Suppressor macrophage (primary cell): ENCODE results near the gene ARHGAP24.
"Not testable (repeated sequence)": the region's sequence is repeated elsewhere in the genome, so short reads cannot be mapped to it uniquely, and the experiment has no call there.

ENCODE experiments used
- DNase-seq, 4 experiments: peaks; one replicate each; pipeline ENCODE4 v3.0.0-alpha.2; 2020 to 2022

ARHGAP24 gene

DNA sequence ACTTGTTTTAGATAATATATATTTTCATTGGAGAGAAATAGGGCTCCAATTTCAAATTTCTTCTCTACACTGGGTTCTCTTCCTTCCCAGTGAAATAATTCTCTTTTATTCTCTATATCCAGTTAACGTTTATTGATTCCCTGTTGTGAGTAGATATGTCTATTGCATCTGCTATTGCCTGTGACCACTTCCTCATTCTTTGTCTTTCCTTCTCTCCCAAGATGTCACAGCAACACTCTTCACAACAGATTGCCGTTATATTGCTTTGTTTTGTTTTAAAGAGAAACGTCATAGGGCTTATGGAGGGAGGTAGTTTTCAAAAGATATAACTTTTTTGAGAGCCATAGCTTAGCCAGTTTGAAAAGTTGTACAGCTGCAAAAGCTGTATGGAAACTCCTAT is 343.8 kb downstream of the ARHGAP24 start:
- peak in 3 of 4 experiments; percentile 6 to 14 (median 13) for DNase-seq

GRCh38 chr4:85820101-85820500 is 345.2 kb downstream of the ARHGAP24 start:
- DNase-seq: not testable (repeated sequence)

- DNase-seq: no peak
Measured at GRCh38 chr4:85821688-85822455, 346.9 kb downstream of the ARHGAP24 start.

- no peak for DNase-seq
Measured at GRCh38 chr4:85823295-85823694, 348.3 kb downstream of the ARHGAP24 start.

GRCh38 chr4:85824166-85824945 is 349.4 kb downstream of the ARHGAP24 start:
- DNase-seq: no peak

DNA sequence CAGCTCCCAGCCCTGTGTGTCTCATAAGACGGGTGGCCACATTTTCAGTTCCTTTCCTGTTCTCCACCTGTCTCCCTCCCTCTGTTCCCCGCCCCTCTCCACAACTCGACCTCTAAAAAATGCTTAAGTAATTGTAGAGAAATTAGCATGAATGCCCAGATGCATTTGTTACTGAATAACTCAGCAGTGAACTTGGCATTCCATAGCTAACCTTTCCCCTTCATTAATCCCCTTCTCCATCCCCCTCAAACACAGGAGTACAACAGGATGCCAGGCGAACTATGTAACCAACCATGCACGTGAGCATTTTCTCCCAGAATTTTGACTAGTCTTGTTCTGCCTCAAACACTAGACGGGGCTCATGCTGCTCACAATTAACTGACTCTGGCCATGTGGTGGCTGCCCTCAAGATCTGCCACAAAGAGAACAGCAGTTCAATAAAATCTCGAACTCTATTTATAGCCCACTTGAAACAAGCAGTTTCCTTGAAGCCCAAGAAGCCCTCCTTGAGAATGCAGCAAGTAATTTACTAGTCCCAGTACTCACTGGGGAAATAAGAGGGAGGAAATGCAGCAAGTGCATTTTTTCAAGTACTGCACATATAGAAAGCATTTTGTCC is 351.2 kb downstream of the ARHGAP24 start:
- DNase-seq: peak; percentile 5 to 32 (median 22)

GRCh38 chr4:85828027-85828890 is 353.3 kb downstream of the ARHGAP24 start:
- DNase-seq: no peak

DNA sequence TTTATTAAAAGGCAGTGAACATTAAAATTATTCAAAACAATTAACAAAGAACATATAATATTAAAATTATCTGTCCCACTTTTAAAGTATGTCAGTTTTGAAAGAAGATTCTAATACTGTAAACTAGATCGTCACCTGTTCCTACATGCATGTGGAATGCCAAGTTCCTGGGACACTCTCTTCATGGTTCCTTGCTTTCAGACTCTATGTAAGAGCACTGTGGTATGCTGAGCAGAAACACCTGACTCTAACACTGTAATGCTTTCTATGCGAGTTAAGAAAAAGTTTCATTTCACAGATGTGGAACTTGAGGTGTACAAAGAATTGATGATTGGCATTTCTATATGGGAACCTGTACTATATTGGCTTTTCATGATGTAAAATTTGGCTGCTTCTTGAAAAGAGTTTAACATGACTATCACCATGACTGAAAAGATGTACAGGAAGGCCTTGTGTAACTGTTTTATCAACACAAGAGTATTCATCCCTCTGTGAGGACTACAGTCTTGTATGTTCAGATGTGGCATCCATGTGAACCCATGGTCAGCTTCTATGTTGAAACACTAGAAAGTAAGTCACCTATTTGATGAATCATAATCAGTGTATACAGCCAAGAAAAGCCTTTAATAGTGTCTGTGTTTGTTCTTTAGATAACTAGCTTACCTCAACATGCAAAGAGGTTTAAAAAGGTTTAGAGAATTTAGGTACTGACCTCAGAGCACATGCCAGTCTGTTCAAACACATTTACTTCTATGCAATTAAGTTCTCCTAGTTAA is 354.5 kb downstream of the ARHGAP24 start:
- no peak for DNase-seq

- no peak for DNase-seq
Measured at GRCh38 chr4:85831647-85832046, 356.7 kb downstream of the ARHGAP24 start.

DNA sequence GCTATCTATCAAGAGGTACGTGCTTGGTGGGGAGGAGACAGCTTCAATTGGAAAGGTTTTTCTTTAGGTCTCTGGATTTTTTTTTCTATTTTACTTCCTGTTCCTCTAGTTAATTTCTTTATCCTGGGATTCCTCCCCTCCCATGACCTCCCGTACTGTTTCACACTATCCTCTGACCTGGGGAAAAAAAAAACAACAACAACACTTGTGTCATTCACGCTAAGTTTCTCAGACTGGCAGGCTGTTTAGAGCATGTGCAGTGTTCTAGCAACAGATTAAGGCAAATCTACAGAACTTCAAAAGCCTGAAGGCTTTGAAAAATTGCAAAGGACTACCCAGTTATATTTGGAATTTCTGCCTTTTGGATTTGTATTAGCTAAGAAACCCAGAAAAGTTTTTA is 358.4 kb downstream of the ARHGAP24 start:
- peak in 1 of 4 experiments; percentile 4 for DNase-seq

- DNase-seq: no peak
Measured at GRCh38 chr4:85834934-85835333, 360.0 kb downstream of the ARHGAP24 start.

GRCh38 chr4:85836588-85837438 is 361.9 kb downstream of the ARHGAP24 start:
- DNase-seq: no peak

DNA sequence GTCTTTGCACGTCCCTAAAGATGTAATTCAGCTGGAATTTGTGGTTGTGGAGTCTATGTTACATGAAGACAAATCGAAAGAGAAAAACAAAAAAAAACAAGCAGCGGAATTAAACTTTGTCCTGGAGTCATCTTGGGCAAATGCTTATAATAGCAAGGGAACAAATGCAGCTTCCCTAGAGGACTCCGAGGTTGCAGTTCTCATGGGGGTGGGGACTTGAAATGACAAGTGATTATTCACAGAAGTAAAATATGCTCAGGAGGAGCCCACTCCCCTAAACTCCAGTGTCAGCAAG is 362.4 kb downstream of the ARHGAP24 start:
- DNase-seq: no peak

DNA sequence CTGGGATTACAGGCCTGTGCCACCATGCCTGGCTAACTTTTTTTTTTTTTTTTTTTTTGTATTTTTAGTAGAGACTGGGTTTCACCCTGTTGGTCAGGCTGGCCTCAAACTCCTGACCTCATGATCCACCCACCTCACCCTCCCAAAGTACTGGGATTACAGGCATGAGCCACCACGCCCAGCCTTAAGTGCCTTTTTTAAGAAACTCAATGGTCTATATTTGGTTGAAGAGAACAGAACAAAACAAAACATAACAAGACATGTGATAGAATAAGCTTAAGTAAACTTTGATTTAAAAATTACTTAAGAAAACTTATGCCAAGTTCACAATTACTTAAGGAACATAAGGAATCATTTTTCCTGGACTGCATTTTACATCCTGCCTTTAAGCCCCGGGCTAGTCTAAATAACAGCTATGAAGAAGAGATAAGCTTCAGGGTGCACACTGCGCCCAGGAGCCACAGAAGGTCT is 365.1 kb downstream of the ARHGAP24 start:
- not testable (repeated sequence) for DNase-seq

GRCh38 chr4:85842540-85842939 is 367.6 kb downstream of the ARHGAP24 start:
- DNase-seq: peak; percentile 84 to 96 (median 88)

DNA sequence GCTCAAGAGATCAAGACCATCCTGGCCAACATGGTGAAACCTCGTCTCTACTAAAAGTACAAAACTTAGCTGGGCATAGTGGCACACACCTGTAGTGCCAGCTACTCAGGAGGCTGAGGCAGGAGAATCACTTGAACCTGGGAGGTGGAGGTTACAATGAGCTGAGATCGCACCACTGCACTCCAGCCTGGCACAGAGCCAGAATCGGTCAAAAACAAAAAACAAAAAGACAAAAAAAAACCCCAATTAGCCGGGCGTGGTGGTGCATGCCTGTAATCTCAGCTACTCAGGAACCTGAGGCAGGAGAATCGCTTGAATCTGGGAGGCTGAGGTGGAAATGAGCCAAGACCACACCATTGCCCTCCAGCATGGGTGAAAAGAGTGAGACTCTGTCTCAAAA is 378.8 kb downstream of the ARHGAP24 start:
- not testable (repeated sequence) for DNase-seq

- no peak for DNase-seq
Measured at GRCh38 chr4:85854546-85854945, 379.6 kb downstream of the ARHGAP24 start.

DNA sequence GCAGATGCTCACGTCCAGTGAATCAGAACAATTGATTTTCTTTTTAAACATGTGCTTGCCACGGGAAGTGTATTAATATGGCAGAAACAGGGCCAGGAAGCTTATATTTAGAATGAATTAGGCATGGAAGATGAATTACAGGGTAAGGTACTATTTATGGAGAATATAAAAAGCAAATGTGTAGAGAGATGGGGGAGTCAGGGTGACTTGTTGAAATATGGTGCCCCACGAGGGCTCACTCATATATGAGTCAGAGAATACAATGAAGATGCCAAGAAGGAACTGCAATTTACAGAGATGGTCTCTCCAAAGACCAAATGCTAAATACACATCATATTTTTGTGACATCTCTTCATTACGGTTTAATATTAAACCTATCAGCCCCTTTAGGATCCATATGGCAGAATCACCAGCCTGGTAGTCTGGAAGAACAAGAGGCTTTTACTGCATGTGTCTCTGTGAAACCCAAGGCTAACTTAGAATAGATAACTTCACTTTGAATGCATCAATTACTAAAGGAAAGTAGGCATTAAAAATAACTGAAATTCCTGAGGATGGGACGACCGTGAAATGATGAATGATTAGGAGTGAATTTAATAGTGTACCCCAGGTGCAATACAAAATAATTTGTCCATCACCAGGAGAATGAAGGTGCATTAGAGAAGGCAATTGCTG is 385.3 kb downstream of the ARHGAP24 start:
- DNase-seq: no peak

GRCh38 chr4:85861064-85861765 is 386.3 kb downstream of the ARHGAP24 start:
- no peak for DNase-seq
